Measurements from ENCODE around the gene CD300LB. TPM values are rescaled to one million over a fixed set of nuclear protein-coding genes. Genes with fewer than 3 reads are reported as not detected.

CD300LB gene
- total RNA-seq, 1 donor from 2014 or later = not detected

DNA sequence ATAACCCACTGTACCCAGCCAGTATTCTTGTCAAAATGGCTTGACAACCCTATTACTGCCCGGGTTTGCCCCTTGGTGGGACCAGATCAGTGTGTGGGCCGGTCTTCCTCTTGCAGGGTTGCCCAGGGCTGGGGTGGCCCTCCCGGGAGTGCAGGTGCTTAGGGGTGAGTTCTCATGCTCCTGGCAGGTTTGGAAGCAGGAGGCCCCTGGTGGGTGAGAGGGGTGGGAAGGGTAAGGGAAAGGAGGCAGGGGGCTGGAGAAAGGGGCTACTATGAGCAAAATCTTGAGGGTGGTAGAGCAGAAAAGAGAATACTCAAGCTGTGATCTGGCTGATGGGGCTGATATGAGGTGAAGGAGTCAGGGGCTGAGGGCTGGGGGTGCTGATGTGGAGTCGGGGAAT lies 58.4 kb downstream of the CD300LB start:
- Histone ChIP-seq H3K36me3 (ENCODE audit: control insufficient read depth in 3 of 3, insufficient read depth in 3 of 3, low read length in 3 of 3) (no peaks in the 10 kb centered on the region), H3K4me3 (ENCODE audit: low read length in 3 of 3) (no peak overlapping the region), H3K27me3 (ENCODE audit: control insufficient read depth in 3 of 3, insufficient read depth in 3 of 3, low read length in 3 of 3) (peaks cover 0 to 6% (median 0%) of the 10 kb centered on the region in 3 donors), H3K9me3 (ENCODE audit: control insufficient read depth in 3 of 3, low read length in 3 of 3) (peaks cover 0 to 2% (median 0%) of the 10 kb centered on the region in 3 donors), H3K9ac (ENCODE audit: low read depth in 1 of 3, low read length in 3 of 3) (no peak overlapping the region), H3K4me1 (ENCODE audit: control insufficient read depth in 3 of 3, insufficient read depth in 3 of 3, low read length in 3 of 3) (peaks cover 0 to 4% (median 0%) of the 10 kb centered on the region in 3 donors), H3K27ac (ENCODE audit: low read depth, low read length) (no peak overlapping the region)

DNA sequence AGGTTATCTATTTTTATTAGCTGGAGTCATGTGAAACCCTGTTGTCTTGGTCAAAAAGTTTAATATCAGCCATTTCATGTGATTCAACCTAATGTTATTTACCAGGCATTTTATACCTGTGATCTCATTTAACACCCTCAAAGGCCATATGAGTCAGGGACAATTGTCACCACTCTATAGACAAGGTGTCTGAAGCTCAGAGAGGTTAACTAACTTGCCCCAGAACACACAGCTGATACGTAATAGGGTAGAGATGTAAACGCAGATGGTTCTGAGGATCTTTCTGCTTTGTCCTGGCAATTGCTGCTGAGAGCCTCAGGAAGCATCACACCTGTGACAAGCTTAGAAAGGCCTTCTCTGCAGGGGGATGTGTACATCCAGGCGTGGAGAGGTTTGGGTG lies 59.9 kb downstream of the CD300LB start:
- no peak overlapping the region for H3K27ac ChIP-seq (ENCODE audit: low read depth, low read length)
- no peaks in the 10 kb centered on the region for H3K36me3 ChIP-seq (ENCODE audit: control insufficient read depth in 3 of 3, insufficient read depth in 3 of 3, low read length in 3 of 3)
- no peak overlapping the region for H3K4me3 ChIP-seq (ENCODE audit: low read length in 3 of 3)
- H3K4me1 ChIP-seq (ENCODE audit: control insufficient read depth in 3 of 3, insufficient read depth in 3 of 3, low read length in 3 of 3) = no peaks in the 10 kb centered on the region
- H3K9me3 ChIP-seq (ENCODE audit: control insufficient read depth in 3 of 3, low read length in 3 of 3) = peaks cover 0 to 2% (median 0%) of the 10 kb centered on the region in 3 donors
- peaks cover 0 to 9% (median 4%) of the 10 kb centered on the region in 3 donors for H3K27me3 ChIP-seq (ENCODE audit: control insufficient read depth in 3 of 3, insufficient read depth in 3 of 3, low read length in 3 of 3)
- no peak overlapping the region for H3K9ac ChIP-seq (ENCODE audit: low read depth in 1 of 3, low read length in 3 of 3)

Other genes starting within 250 kb of the CD300LB start
- gene KIF19, start 205.2 kb downstream of the CD300LB start, total RNA-seq = 1.0 TPM
- gene BTBD17, start 169.6 kb downstream of the CD300LB start, total RNA-seq = not detected
- not detected for gene GPR142, start 164.0 kb downstream of the CD300LB start, total RNA-seq
- gene GPRC5C, start 99.4 kb downstream of the CD300LB start, total RNA-seq = 44.4 TPM
- 1.0 TPM for gene CD300A, start 64.8 kb downstream of the CD300LB start, total RNA-seq
- under 0.01 TPM for gene CD300C, start 14.6 kb upstream of the CD300LB start, total RNA-seq
- gene CD300H, start 36.0 kb upstream of the CD300LB start, total RNA-seq = not detected
- not detected for gene CD300LD, start 60.8 kb upstream of the CD300LB start, total RNA-seq
- gene CD300E, start 92.3 kb upstream of the CD300LB start, total RNA-seq = 0.52 TPM
- 0.52 TPM for gene CD300LF, start 181.4 kb upstream of the CD300LB start, total RNA-seq
- gene RAB37, start 205.8 kb upstream of the CD300LB start, total RNA-seq = 1.0 TPM
- gene NHERF1, start 217.2 kb upstream of the CD300LB start, total RNA-seq = 5.2 TPM
- 17.7 TPM for gene NAT9, start 244.9 kb upstream of the CD300LB start, total RNA-seq